Subcutaneous abdominal adipose tissue (tissue), 5 donors: ENCODE results near the gene NOPCHAP1.

Experiments
- H3K27ac ChIP-seq: one replicate; pipeline ENCODE4 v1.7.0; 2013; ENCODE audit warnings: low read depth, mild to moderate bottlenecking, inconsistent platforms, low read length, moderate library complexity
- H3K27me3 ChIP-seq, 5 donors: one replicate each; pipeline ENCODE4 v1.7.0; 2013; ENCODE audit warnings: low read length in 5 of 5, inconsistent platforms in 1 of 5; ENCODE audit not compliant: control insufficient read depth in 5 of 5, insufficient read depth in 4 of 5
- H3K36me3 ChIP-seq, 5 donors: one replicate each; pipeline ENCODE4 v1.7.0; 2013; ENCODE audit warnings: low read length in 5 of 5; ENCODE audit not compliant: control insufficient read depth in 5 of 5, insufficient read depth in 5 of 5
- H3K4me1 ChIP-seq, 5 donors: one replicate each; pipeline ENCODE4 v1.7.0; 2013; ENCODE audit warnings: low read length in 5 of 5, mild to moderate bottlenecking in 3 of 5, moderate library complexity in 1 of 5; ENCODE audit not compliant: control insufficient read depth in 5 of 5, insufficient read depth in 5 of 5
- H3K4me3 ChIP-seq, 5 donors: one replicate each; pipeline ENCODE4 v1.7.0; 2013; ENCODE audit warnings: low read length in 5 of 5, low read depth in 1 of 5
- H3K9ac ChIP-seq, 5 donors: one replicate each; pipeline ENCODE4 v1.7.0; 2013; ENCODE audit warnings: low read length in 5 of 5, mild to moderate bottlenecking in 4 of 5, moderate library complexity in 3 of 5
- H3K9me3 ChIP-seq, 5 donors: one replicate each; pipeline ENCODE4 v1.7.0; 2013; ENCODE audit warnings: low read length in 5 of 5; ENCODE audit not compliant: control insufficient read depth in 5 of 5
- donor health status: healthy.
- donor health status: healthy.
- donor health status: healthy.
- donor health status: healthy.
- donor health status: healthy.

Gene NOPCHAP1

GRCh38 chr12:104963757-104964156, 22.4 kb upstream of the NOPCHAP1 start:
- peaks cover 0 to 15% (median 12%) of the 10 kb centered on the region in 5 donors for H3K4me1 ChIP-seq
- H3K9ac ChIP-seq = no peak overlapping the region
- no peaks in the 10 kb centered on the region for H3K36me3 ChIP-seq
- no peaks in the 10 kb centered on the region for H3K27me3 ChIP-seq
- H3K4me3 ChIP-seq = no peak overlapping the region
- H3K9me3 ChIP-seq = no peaks in the 10 kb centered on the region
- H3K27ac ChIP-seq = no peak overlapping the region

GRCh38 chr12:104964167-104964855, 21.8 kb upstream of the NOPCHAP1 start:
- Histone ChIP-seq H3K27ac (no peak overlapping the region), H3K27me3 (no peaks in the 10 kb centered on the region), H3K4me3 (no peak overlapping the region), H3K36me3 (no peaks in the 10 kb centered on the region), H3K9me3 (no peaks in the 10 kb centered on the region), H3K4me1 (peaks cover 0 to 9% (median 7%) of the 10 kb centered on the region in 5 donors), H3K9ac (no peak overlapping the region)

DNA sequence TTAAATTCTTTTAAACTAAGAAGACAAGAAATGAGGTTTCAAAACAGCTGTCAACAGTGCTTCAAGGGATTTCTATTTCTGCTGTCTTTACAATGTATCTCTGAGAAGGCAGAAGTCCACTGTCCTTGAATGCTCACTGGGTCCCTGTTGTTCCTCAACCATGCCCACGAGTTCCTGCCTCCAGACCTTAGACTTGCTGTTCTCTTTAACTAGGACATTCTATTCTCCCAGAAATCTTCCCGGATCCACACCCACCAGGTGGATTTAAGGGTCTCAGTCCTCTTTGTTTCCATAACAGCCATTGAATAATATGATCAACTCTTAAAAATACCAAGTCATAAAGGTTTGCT, 21.3 kb upstream of the NOPCHAP1 start:
- H3K9me3 ChIP-seq = no peaks in the 10 kb centered on the region
- H3K27ac ChIP-seq = no peak overlapping the region
- H3K9ac ChIP-seq = no peak overlapping the region
- H3K36me3 ChIP-seq = no peaks in the 10 kb centered on the region
- peaks cover 0 to 4% (median 2%) of the 10 kb centered on the region in 5 donors for H3K4me1 ChIP-seq
- H3K4me3 ChIP-seq = no peak overlapping the region
- H3K27me3 ChIP-seq = no peaks in the 10 kb centered on the region

DNA sequence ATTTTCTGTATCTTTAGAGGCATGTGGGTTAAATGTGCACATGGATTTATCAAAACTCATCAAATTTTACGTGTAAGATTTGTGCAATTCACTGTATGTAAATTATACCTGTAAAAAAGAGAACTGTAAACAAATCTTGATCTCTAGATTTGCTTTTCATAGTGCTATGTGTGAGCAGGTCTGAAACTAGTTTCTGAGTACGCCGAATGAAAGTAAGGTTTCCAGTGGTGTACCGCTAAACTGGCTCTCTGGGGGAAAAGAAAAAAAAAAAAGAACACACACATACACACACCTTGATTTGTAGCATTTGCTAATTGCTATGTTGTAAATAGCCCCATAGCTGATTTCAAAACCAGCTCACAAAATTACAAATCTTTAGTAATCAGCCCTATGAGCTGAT, 19.4 kb upstream of the NOPCHAP1 start:
- Histone ChIP-seq H3K9me3 (no peaks in the 10 kb centered on the region), H3K36me3 (no peaks in the 10 kb centered on the region), H3K27ac (no peak overlapping the region), H3K4me3 (no peak overlapping the region), H3K9ac (no peak overlapping the region), H3K4me1 (no peaks in the 10 kb centered on the region), H3K27me3 (no peaks in the 10 kb centered on the region)

GRCh38 chr12:104969343-104969742, 16.8 kb upstream of the NOPCHAP1 start:
- Histone ChIP-seq H3K4me1 (peaks cover 0 to 2% (median 0%) of the 10 kb centered on the region in 5 donors), H3K4me3 (no peak overlapping the region), H3K9ac (no peak overlapping the region), H3K27ac (no peak overlapping the region), H3K9me3 (no peaks in the 10 kb centered on the region), H3K27me3 (no peaks in the 10 kb centered on the region), H3K36me3 (no peaks in the 10 kb centered on the region)

DNA sequence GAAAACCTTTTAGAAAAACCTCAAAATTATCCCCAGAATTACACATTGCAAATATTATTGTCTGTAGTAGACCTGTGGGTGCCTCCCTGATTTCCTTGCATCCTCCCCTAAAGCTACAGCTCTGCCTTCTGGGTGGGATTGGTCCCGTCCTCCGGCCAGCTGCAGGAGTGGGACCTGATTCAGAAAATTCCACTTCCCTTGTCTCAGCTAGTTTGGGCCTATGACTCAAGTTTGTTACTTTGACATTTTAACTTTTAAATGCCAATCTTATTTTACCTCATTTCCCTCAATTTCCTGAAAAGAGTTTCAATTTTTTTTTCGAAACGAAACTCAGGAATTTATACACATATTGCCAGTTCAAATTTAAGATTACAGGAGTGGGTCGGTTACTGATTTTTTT, 14.8 kb upstream of the NOPCHAP1 start:
- Histone ChIP-seq H3K9ac (no peak overlapping the region), H3K4me1 (peaks cover 0 to 9% (median 0%) of the 10 kb centered on the region in 5 donors), H3K27ac (no peak overlapping the region), H3K27me3 (no peaks in the 10 kb centered on the region), H3K36me3 (no peaks in the 10 kb centered on the region), H3K9me3 (no peaks in the 10 kb centered on the region), H3K4me3 (no peak overlapping the region)

GRCh38 chr12:104973250-104973649, 12.9 kb upstream of the NOPCHAP1 start:
- no peaks in the 10 kb centered on the region for H3K9me3 ChIP-seq
- no peak overlapping the region for H3K4me3 ChIP-seq
- H3K9ac ChIP-seq = no peak overlapping the region
- no peak overlapping the region for H3K27ac ChIP-seq
- no peaks in the 10 kb centered on the region for H3K27me3 ChIP-seq
- H3K4me1 ChIP-seq = peaks cover 0 to 9% (median 2%) of the 10 kb centered on the region in 5 donors
- no peaks in the 10 kb centered on the region for H3K36me3 ChIP-seq

DNA sequence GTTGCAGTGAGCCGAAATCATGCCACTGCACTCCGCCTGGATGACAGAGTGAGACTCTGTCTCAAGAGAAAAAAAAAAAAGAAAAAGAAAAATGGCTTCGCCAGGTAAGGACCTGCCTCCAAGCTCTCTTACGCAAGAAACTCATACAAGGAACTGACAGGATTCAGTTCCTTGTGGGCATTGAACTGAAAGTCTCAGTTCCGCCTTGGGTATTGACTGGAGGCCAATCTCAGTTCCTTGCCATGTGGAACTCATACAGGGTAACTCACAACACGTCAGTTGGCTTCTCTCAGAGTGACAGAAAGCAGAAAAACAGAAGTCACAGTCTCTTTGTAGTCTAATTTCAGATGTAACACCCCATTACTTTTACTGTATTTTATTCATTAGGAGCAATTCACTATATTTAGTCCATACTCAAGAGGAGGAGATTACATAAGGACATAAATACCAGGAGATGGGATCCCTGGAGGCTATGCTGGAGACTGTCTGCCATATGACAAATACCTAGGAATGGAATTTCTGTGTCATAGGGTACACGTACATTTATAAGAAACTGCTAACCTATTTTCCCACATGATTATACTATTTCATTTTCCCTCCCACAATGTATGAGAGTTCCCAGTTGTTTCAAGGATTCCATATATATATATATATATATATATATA, 11.4 kb upstream of the NOPCHAP1 start:
- Histone ChIP-seq H3K9me3 (no peaks in the 10 kb centered on the region), H3K4me3 (no peak overlapping the region), H3K4me1 (peaks cover 0 to 9% (median 2%) of the 10 kb centered on the region in 5 donors), H3K9ac (no peak overlapping the region), H3K27me3 (no peaks in the 10 kb centered on the region), H3K36me3 (no peaks in the 10 kb centered on the region), H3K27ac (no peak overlapping the region)

DNA sequence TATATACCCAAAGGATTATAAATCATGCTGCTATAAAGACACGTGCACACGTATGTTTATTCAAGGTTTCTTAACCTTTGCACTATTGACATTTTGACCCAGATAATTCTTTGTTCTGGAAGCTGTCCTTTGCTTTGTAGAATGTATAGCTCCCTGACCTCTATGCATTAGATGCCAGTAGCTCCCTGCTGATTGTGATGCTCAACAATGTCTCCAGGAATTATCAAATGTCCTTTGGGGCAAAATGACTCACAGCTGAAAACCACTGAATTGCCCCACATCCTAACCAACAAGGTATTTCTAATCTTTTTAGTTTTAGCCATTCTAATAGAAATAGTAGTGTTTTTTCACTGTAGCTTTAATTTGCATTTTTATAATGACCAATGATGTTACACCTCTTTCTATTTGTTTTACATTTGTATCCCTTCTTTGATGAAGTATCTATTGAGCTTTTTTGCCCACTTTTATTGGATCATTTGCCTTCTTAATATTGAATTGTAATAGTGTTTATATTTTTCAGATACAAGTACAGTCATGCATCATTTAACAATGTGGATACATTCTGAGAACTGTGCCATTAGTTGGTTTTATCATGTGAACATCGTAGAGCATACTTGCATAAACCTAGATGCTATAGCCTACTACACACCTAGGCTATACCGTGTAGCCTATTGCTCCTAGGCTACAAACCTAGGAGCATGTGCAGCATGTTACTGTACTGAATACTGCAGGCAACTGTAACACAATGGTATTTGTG, 10.4 kb upstream of the NOPCHAP1 start:
- Histone ChIP-seq H3K9ac (no peak overlapping the region), H3K36me3 (no peaks in the 10 kb centered on the region), H3K27ac (no peak overlapping the region), H3K9me3 (no peaks in the 10 kb centered on the region), H3K4me3 (no peak overlapping the region), H3K27me3 (no peaks in the 10 kb centered on the region), H3K4me1 (peaks cover 0 to 9% (median 2%) of the 10 kb centered on the region in 5 donors)

GRCh38 chr12:104976703-104977102, 9.4 kb upstream of the NOPCHAP1 start:
- Histone ChIP-seq H3K27ac (no peak overlapping the region), H3K9ac (no peak overlapping the region), H3K36me3 (no peaks in the 10 kb centered on the region), H3K4me3 (no peak overlapping the region), H3K27me3 (no peaks in the 10 kb centered on the region), H3K9me3 (no peaks in the 10 kb centered on the region), H3K4me1 (peaks cover 0 to 9% (median 2%) of the 10 kb centered on the region in 5 donors)
